Measurements from ENCODE around the gene CAMTA1.

Gene CAMTA1

GRCh38 chr1:7558921-7559869 lies 773.9 kb downstream of the CAMTA1 start:
- no peak for DNase-seq

DNA sequence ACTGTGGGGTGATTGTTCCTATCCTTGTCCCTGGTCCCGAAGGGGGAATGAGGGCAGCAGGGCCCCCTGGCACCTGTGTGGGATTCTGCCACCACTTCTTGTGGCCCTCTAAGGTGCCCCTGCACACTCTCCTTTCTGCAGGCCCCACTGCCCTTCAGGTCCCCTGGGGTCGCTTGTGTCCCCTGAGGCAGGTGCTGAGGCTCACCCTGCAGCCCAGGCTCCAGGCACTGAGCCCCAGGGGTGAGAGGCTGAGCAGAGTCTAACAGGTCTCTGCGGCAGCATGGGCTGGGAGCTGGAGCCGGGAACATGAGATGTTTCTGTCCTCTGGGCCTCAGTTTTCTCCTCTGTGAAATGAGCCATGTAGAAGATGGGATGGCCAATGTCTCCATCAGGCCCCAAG lies 774.9 kb downstream of the CAMTA1 start:
- DNase-seq = no peak

DNA sequence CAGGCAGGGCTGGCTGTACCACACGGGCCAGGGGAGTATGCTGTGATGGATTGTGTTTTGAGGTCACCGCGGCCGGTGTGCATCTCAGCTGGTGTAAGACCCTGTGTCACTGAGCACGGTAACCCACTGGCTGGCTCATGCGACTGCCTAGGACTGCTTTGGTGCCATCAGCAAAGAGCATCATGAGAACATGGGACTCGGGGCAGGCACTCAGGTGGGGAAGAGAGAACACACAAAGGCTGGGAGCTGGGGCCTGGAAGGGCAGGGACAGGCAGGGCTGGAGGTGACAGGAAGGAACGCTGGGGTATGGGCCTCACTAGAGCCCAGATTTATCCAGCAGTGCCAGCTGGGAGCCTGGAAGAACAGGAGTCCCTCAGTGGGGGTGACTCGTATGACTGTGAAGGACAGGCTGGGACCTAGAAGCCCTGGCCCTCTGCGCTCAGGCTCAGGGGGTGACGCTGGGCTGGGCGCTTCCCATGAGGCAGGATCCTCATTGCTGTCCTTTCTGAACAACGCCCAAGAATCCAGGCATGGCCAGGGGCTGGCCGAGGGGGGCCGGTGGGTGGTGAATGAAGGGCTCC lies 775.4 kb downstream of the CAMTA1 start:
- no peak for DNase-seq

DNA sequence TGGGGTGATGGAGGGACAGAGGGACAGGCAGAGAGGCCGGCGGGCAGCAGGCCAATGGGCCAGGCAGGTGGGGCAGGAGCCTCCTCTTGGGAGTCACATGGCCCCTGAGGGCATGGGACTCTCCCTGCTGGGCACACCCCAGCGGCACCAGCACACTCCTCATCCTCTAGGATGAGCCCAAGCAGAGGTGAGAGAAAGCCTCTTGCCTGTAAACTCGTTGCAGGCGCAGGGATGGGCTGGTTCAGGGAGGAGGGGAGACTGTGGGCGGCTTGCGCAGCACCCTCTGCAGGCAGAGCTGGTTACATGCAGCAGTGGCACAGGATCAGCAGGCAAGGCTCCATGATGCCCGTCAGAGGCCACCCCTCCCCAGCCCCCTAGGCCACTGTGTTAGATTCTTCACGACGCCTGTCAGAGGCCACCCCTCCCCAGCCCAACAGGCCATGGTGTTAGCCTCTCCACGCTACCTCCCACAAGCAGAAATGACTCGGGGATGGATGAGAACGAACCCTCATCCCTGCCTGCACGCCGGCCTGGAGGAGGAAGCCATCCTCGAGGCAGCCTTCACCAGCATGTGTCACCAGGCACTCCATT lies 776.2 kb downstream of the CAMTA1 start:
- no peak for DNase-seq

- no peak for DNase-seq
Measured at GRCh38 chr1:7561936-7562728, 776.9 kb downstream of the CAMTA1 start.

DNA sequence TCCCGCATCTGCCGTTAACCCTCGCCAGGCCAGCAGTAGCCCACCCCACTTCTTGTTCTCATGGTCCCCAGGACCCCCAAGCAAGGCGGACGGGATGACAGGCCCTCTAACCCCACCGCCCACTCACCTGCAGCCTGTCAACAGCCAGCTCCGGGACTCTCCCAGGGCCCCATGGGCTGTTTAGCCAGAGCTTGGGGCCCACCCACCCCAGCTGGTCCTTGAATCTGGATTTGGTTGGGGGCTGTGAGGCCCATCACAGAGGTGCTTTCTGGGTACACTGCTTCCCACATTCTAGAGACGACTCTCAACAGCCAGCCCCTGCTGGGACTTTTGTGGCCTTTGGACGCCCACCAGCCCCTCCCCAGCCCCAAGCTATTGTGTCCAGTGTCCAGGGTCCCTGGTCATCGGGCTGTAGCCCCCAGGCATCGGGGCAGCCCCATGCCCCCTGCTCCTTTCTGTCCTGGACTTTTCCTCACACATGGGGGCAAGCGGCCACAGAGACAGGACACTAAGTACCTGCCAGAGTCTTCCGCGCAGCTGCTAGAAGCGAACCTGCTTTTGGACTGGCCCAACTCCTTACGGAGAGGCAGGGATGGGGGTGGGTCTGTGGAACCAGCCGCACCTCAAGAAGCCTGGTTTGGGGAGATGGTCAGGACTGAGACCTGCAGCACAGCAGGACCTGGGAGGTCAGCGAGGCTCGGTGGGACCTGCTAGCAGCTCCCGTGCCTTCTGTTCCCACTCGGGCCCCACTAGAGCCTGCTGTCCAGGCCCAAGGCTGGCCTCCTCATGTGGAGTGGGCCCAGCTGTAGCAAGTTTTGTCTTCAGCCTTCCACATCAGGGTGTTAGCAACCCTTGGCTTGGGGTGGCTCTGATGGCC lies 777.7 kb downstream of the CAMTA1 start:
- DNase-seq = no peak

DNA sequence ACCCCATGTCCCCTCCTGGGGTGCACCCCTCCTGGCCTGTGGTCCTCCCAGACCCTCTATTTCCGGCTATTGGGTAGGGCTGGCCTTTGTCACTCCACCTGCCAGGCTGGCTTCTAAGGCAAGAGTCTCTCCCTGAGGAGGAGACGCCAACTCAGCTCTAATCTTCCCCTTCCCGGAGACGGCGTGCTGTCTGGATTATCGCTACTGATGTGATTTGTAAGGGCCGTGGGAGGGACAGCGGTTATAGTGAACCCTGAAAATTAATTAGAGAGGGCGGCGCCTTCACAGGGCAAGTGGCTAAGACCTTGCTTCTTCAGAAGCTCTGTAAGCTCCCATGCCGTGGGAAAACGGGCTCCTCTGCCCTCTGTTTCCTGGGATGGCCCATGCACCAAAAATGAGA lies 778.9 kb downstream of the CAMTA1 start:
- DNase-seq = no peak

DNA sequence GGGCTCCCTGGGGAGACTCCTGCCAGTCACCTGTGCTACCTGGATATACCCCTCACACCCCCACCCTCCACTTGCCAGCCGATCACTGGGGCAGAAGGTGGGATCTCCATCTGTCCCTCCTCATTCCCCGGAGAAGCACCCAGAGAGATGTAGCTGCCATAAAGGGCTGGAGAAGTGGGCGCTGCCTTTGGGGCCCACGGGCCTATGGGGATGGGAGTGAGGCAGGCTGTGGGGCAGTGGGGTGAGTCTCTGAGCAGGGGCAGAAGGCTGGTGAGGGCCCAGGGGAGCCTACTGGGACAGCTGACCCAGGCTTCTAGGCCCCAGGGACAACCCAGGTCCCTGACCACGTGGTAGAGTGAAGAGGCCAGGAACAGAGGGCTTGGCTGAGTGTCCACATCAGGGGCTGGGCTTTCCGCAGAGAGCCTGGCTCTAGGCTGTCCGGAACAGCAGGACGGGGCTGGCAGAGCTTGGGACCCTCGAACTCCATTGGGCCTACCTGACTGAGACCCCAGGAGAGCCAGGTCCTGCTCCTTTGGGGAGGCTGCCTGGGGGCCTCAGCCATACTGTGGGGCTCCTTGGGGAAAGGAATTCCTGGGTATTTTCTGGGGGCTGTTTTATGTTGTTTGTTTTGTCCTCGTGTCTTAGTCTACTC lies 780.0 kb downstream of the CAMTA1 start:
- no peak for DNase-seq

DNA sequence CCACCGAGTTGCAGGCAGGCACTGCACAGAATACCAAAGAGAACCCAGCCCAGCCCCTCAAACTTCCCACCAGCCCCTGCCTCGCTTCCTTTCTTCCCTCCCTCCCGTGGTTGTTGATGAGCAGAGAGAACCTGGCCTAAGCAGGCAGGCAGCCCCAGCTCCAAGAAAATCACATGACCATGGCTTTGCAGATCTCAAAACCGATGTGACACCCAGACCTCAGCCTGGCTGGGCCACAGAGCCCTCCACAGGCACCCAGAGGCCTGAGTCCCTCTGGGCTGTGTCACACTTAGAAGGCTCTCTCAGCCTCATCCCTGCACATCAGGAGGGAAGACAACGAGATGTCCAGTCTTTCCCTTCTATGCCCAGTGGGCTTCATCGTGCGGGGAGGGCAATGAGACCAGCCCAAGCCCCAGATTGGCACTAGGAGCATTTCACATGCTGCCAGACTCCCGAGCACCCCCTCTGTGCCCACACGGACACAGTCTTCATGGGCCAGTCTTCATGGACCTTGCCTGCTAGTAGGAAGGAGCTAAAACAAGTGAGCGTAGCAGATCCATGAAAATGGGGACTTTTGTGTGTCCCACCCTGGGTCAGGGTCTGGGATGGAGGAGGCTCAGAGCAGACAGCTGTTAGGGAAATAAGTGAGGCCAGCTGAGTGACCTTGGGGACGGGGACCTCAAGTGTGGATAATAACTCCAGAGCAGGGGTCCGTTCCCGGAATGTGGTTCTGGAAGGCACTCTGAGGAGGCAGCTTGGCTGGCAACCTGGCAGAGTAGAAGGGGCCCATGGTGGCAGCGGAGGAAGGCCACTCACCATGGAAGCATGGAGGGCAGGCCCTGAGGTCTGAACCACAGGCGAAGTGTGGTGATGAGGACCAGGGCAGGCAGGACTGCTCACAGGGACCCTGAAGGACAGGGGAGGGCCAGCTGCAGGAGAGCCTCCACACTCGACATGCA lies 781.4 kb downstream of the CAMTA1 start:
- DNase-seq = no peak

GRCh38 chr1:7567376-7567775 lies 782.1 kb downstream of the CAMTA1 start:
- DNase-seq = no peak

- no peak for DNase-seq
Measured at GRCh38 chr1:7568053-7568452, 782.8 kb downstream of the CAMTA1 start.

GRCh38 chr1:7568901-7569524 lies 783.8 kb downstream of the CAMTA1 start:
- DNase-seq = no peak

DNA sequence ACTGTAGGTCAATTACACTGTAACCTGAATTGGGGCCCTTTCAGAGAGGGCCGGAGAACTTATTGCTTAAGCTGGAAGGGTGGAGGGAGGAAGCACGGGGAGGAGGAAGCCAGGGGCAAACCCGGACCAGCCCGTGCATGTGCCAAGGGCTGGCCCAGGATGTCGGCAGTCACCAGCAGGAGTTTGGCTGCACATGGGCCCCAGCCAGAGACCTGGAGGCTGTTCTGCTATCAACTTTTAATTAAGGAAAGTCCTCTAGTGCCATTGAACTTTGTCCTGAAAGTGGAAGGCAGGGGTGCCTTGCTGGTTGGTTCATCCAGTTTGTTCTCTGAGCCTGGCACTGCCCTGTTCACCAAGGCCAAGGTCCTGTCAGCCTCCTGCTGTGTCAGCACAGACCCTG lies 785.1 kb downstream of the CAMTA1 start:
- DNase-seq = no peak

GRCh38 chr1:7572654-7573152 lies 787.4 kb downstream of the CAMTA1 start:
- DNase-seq = no peak

- DNase-seq = no peak
Measured at GRCh38 chr1:7573481-7573880, 788.2 kb downstream of the CAMTA1 start.

- DNase-seq = no peak
Measured at GRCh38 chr1:7574121-7575040, 789.1 kb downstream of the CAMTA1 start.

DNA sequence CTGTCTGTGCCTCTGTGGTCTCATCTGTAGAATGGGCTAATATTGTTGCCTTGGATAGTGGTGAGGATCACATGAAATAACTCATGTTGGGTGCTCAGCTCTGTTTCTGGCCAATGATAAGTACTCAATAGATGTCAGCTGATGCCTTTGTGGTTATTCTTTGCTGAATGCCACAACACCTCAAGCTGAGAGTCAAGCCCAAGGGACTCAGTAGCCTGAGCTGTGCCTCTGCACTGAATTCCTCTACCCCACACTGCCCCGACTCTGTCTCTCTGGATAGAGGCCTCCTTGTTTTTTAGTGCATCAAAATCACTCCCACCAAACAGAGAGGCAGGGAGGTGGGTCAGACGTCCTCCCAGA lies 789.8 kb downstream of the CAMTA1 start:
- DNase-seq = no peak

DNA sequence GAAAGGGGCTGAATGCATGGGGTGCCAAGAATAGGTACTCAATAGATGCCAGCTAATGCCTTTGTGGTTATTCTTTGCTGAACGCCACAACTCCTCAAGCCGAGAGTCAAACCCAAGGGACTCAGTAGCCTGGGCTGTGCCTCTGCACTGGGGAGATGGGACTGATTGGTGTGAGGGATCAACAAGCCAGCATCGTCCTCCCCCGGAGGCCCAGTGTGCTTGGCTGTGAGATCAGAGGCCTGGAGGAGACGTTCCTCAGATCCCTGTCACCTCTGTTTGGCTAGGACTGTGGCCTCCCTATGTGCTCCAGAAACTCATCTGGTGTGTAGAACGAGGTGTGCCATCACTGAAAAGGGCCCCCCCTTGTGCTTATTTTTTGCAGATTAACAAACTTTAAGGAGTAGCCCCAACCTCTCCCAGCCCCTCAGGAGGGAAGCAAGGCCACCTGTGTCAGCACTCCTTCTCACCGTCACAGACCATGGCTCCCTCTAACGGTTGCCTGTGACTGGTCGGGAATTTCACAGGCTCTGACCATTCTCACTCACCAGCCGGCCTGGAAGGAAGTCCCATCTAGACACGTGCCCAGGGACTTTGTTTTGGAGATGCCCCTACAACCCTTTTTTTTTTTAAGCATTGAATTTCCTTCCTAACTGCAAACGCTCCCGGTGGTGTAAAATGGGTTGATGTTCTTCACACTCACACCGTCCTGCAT lies 791.8 kb downstream of the CAMTA1 start:
- no peak for DNase-seq

Measured in MV-4-11 (cell line).